Renal pelvis (tissue), 4 donors: ENCODE results near the gene TMEM182. TPM values are rescaled to one million over a fixed set of nuclear protein-coding genes. Genes with fewer than 3 reads are reported as not detected.

Experiments used
- DNase-seq: peaks from one replicate; pipeline ENCODE4 v3.0.0-alpha.2; 2013
- polyA plus RNA-seq, 3 donors: library from polyadenylated mRNA; unstranded; fragments of 120-200 nt; gene quantifications; one replicate each; pipeline ENCODE4 v1.2.1, GENCODE V29; 2013; ENCODE audit not compliant: insufficient read length in 3 of 3

The TMEM182 gene
- polyA plus RNA-seq, 3 donors, result 6.5 to 8.7 (median 7.6) TPM

DNA sequence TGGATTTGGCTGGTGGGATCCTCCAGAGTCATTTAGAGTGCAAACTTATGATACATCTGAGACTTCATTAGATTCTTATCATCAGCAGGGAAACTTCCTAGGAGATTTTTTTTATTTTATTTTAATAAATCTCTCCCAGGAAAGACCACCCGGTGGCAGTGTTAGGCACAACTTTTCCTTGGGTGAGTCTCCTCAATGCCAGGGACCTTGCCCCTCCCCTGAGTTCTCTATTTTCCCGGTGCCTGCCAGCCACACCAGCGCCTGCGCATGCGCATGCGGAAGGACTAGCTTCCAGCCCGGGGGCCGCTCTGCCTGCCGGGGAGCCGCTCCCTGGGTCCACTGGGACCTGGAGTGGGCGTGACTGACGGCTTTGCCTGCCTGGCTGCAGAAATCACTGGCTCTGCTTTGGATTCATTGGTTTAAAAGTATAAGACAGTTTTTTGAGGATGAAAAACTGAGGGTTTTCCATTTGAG is 86.6 kb downstream of the TMEM182 start:
- DNase-seq, result peak; percentile 88

DNA sequence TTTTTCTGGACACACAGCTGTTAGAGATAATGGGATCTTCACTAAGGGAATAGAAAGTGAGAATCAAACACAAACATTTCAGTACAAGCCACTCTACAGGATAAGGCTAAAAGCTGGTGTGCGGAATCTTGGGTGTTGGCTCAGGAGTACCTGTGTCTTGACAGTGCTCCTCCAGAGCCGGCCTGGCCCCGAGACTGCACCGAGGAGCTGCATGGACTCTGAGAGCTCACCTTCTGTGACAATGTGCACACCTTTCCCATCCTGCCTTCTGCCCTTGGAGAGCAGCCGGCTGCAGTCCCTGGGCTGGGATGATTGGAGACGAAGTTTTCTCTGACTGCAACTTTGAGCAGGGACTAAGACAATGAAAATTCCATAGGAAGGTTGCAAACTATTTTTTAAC is 89.1 kb downstream of the TMEM182 start:
- DNase-seq, result no peak

GRCh38 chr2:102852867-102853266 is 91.0 kb downstream of the TMEM182 start:
- no peak for DNase-seq

Other genes with a start within 250 kb of the TMEM182 start
- 1 to 10 TPM; 5.1 to 8.2 (median 5.3) TPM for gene SLC9A2, start 142.5 kb upstream of the TMEM182 start, polyA plus RNA-seq